Right lobe of liver (tissue), 4 donors: ENCODE measurements around the gene ANO4.

Experiments
- CTCF ChIP-seq, 4 donors: fragments of 200-600 bp in 3 of 4; fragments of 450-650 bp in 1 of 4; IDR thresholded peaks; one replicate each; pipeline versions ENCODE4 v1.5.1 to v1.8.0; 2016 to 2022; ENCODE audit warnings: antibody characterized with exemption in 4 of 4, mild to moderate bottlenecking in 2 of 4
- POLR2A ChIP-seq: fragments of 450-650 bp; IDR thresholded peaks from one replicate; pipeline ENCODE4 v1.6.1; 2017; ENCODE audit warnings: antibody characterized with exemption, mild to moderate bottlenecking
- donor health status: DM: no; HTN: no; CAD: no.
- donor health status: DM: no; HTN: no; CAD: no.
- donor health status: DM: no; HTN: yes; CAD: no.

- no peak for TF ChIP-seq POLR2A
- no peak for TF ChIP-seq CTCF (IDR thresholded peaks at IDR 0.05)
Measured at GRCh38 chr12:101087920-101088319, 293.3 kb downstream of the ANO4 start.
